ENCODE measurements around the gene MRTFA.
"Not testable (repeated sequence)": the region's sequence is repeated elsewhere in the genome, so short reads cannot be mapped to it uniquely, and the experiment has no call there.

The MRTFA gene

DNA sequence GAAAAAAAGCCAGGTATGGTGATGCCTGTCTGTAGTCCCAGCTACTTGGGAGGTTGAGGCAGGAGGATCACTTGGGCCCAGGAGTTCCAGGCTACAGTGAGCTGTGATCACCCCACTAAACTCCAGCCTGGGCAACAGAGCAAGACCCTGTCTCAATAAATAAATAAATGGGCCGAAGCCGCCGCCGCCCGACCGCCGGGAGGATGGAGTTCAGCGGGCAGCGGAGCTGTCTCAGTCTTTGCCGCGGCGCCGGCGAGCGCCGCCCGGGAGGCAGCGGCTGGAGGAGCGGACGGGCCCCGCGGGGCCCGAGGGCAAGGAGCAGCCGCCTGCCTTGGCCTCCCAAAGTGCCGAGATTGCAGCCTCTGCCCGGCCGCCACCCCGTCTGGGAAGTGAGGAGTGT, 100.4 kb downstream of the MRTFA start:
- not testable (repeated sequence) for H3K27ac ChIP-seq (ENCODE audit: low read length); H3K9ac ChIP-seq (ENCODE audit: low read length)

GRCh38 chr22:40535642-40536041, 100.9 kb downstream of the MRTFA start:
- Histone ChIP-seq H3K36me3 (ENCODE audit: control insufficient read depth, low read depth, low read length) (no peaks in the 10 kb centered on the region), H3K9ac (ENCODE audit: low read length) (no peak overlapping the region), H3K4me3 (ENCODE audit: low read length) (no peak overlapping the region), H3K27ac (ENCODE audit: low read length) (no peak overlapping the region), H3K4me1 (ENCODE audit: control insufficient read depth, low read depth, low read length) (peaks cover 21% of the 10 kb centered on the region), H3K27me3 (ENCODE audit: control insufficient read depth, insufficient read depth, low read length) (no peaks in the 10 kb centered on the region), H3K9me3 (ENCODE audit: control insufficient read depth, low read depth, low read length) (no peaks in the 10 kb centered on the region)

More for the DNA sequence above, 100.4 kb downstream of the MRTFA start:
- H3K4me1 ChIP-seq (ENCODE audit: control insufficient read depth, low read depth, low read length), result peaks cover 21% of the 10 kb centered on the region
- not testable (repeated sequence) for H3K36me3 ChIP-seq (ENCODE audit: control insufficient read depth, low read depth, low read length); H3K9me3 ChIP-seq (ENCODE audit: control insufficient read depth, low read depth, low read length); H3K27me3 ChIP-seq (ENCODE audit: control insufficient read depth, insufficient read depth, low read length); H3K4me3 ChIP-seq (ENCODE audit: low read length)

DNA sequence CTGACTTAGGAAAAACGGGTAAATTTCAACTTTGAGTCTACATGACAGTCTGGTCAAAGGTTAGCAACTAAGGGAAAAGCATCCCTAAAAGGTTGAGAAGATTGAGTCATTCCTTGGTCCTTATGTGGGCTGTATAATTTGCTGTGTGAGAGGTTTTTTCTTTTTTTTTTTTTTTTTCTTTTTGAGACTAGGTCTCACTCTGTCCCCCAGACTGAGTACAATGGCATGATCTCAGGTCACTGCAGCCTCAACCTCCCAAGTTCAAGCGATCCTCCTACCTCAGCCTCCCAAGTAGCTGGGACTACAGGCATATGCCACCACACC, 101.4 kb downstream of the MRTFA start:
- H3K36me3 ChIP-seq (ENCODE audit: control insufficient read depth, low read depth, low read length), result no peaks in the 10 kb centered on the region
- H3K4me1 ChIP-seq (ENCODE audit: control insufficient read depth, low read depth, low read length), result peaks cover 21% of the 10 kb centered on the region
- no peaks in the 10 kb centered on the region for H3K27me3 ChIP-seq (ENCODE audit: control insufficient read depth, insufficient read depth, low read length)
- no peak overlapping the region for H3K9ac ChIP-seq (ENCODE audit: low read length)
- H3K9me3 ChIP-seq (ENCODE audit: control insufficient read depth, low read depth, low read length), result no peaks in the 10 kb centered on the region
- H3K27ac ChIP-seq (ENCODE audit: low read length), result no peak overlapping the region
- no peak overlapping the region for H3K4me3 ChIP-seq (ENCODE audit: low read length)

GRCh38 chr22:40534379-40535188, 101.9 kb downstream of the MRTFA start:
- peak overlapping the region; percentile 7 for H3K9ac ChIP-seq (ENCODE audit: low read length)
- H3K9me3 ChIP-seq (ENCODE audit: control insufficient read depth, low read depth, low read length), result no peaks in the 10 kb centered on the region
- H3K4me1 ChIP-seq (ENCODE audit: control insufficient read depth, low read depth, low read length), result peaks cover 21% of the 10 kb centered on the region
- no peaks in the 10 kb centered on the region for H3K27me3 ChIP-seq (ENCODE audit: control insufficient read depth, insufficient read depth, low read length)
- H3K4me3 ChIP-seq (ENCODE audit: low read length), result no peak overlapping the region
- H3K36me3 ChIP-seq (ENCODE audit: control insufficient read depth, low read depth, low read length), result no peaks in the 10 kb centered on the region
- H3K27ac ChIP-seq (ENCODE audit: low read length), result no peak overlapping the region

- Histone ChIP-seq H3K27me3 (ENCODE audit: control insufficient read depth, insufficient read depth, low read length) (no peaks in the 10 kb centered on the region), H3K4me1 (ENCODE audit: control insufficient read depth, low read depth, low read length) (peaks cover 21% of the 10 kb centered on the region), H3K9ac (ENCODE audit: low read length) (no peak overlapping the region), H3K9me3 (ENCODE audit: control insufficient read depth, low read depth, low read length) (no peaks in the 10 kb centered on the region), H3K36me3 (ENCODE audit: control insufficient read depth, low read depth, low read length) (no peaks in the 10 kb centered on the region), H3K4me3 (ENCODE audit: low read length) (no peak overlapping the region), H3K27ac (ENCODE audit: low read length) (no peak overlapping the region)
Measured at GRCh38 chr22:40533712-40534378, 102.7 kb downstream of the MRTFA start.

DNA sequence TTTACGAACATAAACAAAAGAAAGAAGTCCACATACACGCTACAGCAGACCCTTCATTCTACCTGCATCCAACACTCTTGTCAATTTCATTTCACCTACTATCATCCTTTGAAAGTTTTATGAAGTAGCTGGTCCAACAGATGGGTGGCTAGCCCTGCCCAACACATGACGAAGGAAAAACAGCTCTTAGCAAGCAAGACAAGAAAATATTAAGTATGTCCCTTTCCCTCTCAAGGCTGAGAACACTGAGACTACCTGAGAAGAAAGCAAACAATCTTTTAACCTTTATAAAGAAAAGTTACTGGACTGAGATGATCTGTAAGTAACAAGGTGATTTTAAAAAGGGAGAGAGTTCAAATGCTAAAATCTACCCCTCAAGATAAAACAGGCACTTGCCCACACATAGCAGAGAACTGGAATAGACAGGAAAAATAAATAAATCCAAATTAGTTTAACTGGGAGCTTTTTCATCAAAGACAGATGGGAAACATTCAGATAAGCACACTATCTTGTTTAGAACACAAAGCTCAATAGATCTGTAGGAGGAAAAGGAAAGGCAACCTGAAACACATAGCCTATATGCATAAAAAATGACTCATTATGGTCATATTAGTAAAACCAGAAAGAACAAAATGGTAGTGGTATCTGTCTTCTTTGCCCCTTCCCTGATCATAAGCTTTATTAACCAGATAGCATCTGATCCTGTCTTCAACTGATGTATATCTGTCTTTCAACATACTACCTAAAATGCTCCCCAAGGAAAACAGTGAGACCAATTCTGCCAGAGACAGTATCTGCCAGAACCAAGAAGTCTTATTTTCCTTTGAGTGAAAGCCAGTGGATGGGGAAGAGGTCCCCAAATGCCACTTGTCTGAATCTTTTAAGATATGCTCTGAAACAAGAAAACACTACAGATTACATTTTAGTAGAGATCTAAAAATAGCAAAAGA, 104.3 kb downstream of the MRTFA start:
- H3K36me3 ChIP-seq (ENCODE audit: control insufficient read depth, low read depth, low read length), result no peaks in the 10 kb centered on the region
- no peak overlapping the region for H3K27ac ChIP-seq (ENCODE audit: low read length)
- no peak overlapping the region for H3K9ac ChIP-seq (ENCODE audit: low read length)
- no peaks in the 10 kb centered on the region for H3K27me3 ChIP-seq (ENCODE audit: control insufficient read depth, insufficient read depth, low read length)
- H3K9me3 ChIP-seq (ENCODE audit: control insufficient read depth, low read depth, low read length), result no peaks in the 10 kb centered on the region
- peaks cover 21% of the 10 kb centered on the region for H3K4me1 ChIP-seq (ENCODE audit: control insufficient read depth, low read depth, low read length)
- H3K4me3 ChIP-seq (ENCODE audit: low read length), result no peak overlapping the region

DNA sequence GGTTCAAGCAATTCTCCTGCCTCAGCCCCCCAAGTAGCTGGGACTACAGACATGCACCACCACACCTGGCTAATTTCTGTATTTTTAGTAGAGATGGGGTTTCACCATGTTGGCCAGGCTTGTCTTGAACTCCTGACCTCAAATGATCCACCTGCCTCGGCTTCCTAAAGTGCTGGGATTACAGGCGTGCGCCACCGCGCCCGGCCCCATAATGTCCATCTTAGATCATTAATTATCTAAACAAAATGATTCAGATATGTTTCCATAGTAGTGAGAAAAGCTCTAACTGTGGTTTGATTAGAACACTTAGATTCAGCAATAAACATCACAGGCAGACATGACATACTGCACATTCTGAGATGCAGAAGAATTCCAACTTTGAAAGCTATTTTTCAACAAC, 106.1 kb downstream of the MRTFA start:
- not testable (repeated sequence) for H3K36me3 ChIP-seq (ENCODE audit: control insufficient read depth, low read depth, low read length); H3K27ac ChIP-seq (ENCODE audit: low read length); H3K9me3 ChIP-seq (ENCODE audit: control insufficient read depth, low read depth, low read length); H3K9ac ChIP-seq (ENCODE audit: low read length); H3K27me3 ChIP-seq (ENCODE audit: control insufficient read depth, insufficient read depth, low read length); H3K4me3 ChIP-seq (ENCODE audit: low read length)
- H3K4me1 ChIP-seq (ENCODE audit: control insufficient read depth, low read depth, low read length), result peaks cover 21% of the 10 kb centered on the region

- no peak overlapping the region for H3K9ac ChIP-seq (ENCODE audit: low read length)
- peaks cover 18% of the 10 kb centered on the region for H3K4me1 ChIP-seq (ENCODE audit: control insufficient read depth, low read depth, low read length)
- no peak overlapping the region for H3K27ac ChIP-seq (ENCODE audit: low read length)
- H3K4me3 ChIP-seq (ENCODE audit: low read length), result no peak overlapping the region
- H3K27me3 ChIP-seq (ENCODE audit: control insufficient read depth, insufficient read depth, low read length), result no peaks in the 10 kb centered on the region
- no peaks in the 10 kb centered on the region for H3K36me3 ChIP-seq (ENCODE audit: control insufficient read depth, low read depth, low read length)
- no peaks in the 10 kb centered on the region for H3K9me3 ChIP-seq (ENCODE audit: control insufficient read depth, low read depth, low read length)
Measured at GRCh38 chr22:40529821-40530220, 106.7 kb downstream of the MRTFA start.

GRCh38 chr22:40526960-40527359, 109.6 kb downstream of the MRTFA start:
- H3K27me3 ChIP-seq (ENCODE audit: control insufficient read depth, insufficient read depth, low read length), result no peaks in the 10 kb centered on the region
- no peaks in the 10 kb centered on the region for H3K9me3 ChIP-seq (ENCODE audit: control insufficient read depth, low read depth, low read length)
- H3K36me3 ChIP-seq (ENCODE audit: control insufficient read depth, low read depth, low read length), result no peaks in the 10 kb centered on the region
- no peak overlapping the region for H3K9ac ChIP-seq (ENCODE audit: low read length)
- H3K4me1 ChIP-seq (ENCODE audit: control insufficient read depth, low read depth, low read length), result no peaks in the 10 kb centered on the region
- H3K4me3 ChIP-seq (ENCODE audit: low read length), result no peak overlapping the region
- H3K27ac ChIP-seq (ENCODE audit: low read length), result no peak overlapping the region

DNA sequence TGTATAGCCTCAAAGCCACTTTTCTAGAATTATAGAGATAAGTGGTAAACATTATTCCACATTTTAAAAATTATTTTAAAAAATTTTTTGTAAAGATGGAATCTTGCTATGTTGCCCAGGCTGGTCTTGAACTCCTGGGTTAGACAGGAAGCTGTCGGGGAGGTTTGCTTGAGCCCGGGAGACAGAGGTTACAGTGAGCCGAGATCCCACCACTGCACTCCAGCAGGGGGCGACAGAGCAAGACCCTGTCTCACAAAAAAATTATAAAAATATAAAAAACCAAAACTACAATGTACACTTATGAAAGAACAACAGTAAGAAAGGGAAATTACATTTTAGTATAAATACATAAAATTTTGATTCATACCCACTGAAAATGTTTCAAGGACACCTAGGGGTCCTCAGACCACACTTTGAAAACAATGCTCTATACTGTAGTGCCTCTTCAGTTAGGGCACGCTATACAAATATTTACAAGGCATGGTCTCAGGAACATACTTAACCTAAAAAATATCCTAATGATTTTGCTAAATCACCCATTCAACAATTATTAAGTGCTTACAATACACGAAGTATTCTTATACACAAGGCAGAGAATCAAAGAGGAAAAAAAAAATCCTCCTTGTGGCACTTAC, 111.2 kb downstream of the MRTFA start:
- Histone ChIP-seq H3K9ac (ENCODE audit: low read length) (no peak overlapping the region), H3K4me1 (ENCODE audit: control insufficient read depth, low read depth, low read length) (no peaks in the 10 kb centered on the region), H3K36me3 (ENCODE audit: control insufficient read depth, low read depth, low read length) (no peaks in the 10 kb centered on the region), H3K9me3 (ENCODE audit: control insufficient read depth, low read depth, low read length) (no peaks in the 10 kb centered on the region), H3K27ac (ENCODE audit: low read length) (no peak overlapping the region), H3K4me3 (ENCODE audit: low read length) (no peak overlapping the region), H3K27me3 (ENCODE audit: control insufficient read depth, insufficient read depth, low read length) (no peaks in the 10 kb centered on the region)
